ENCODE results near the gene TPST2. TPM values are rescaled to one million over a fixed set of nuclear protein-coding genes. Genes with fewer than 3 reads are reported as not detected.

TPST2 gene
- total RNA-seq, 1 donor from 2014 or later = 59.3 TPM

- Mint-ChIP-seq H3K9me3 (ENCODE audit: unreplicated experiment) (no peaks in the 10 kb centered on the region), H3K27me3 (ENCODE audit: unreplicated experiment) (peaks cover 3% of the 10 kb centered on the region), H3K4me1 (ENCODE audit: unreplicated experiment) (peaks cover 34% of the 10 kb centered on the region), H3K27ac (ENCODE audit: unreplicated experiment) (no peak overlapping the region), H3K36me3 (ENCODE audit: low read depth, unreplicated experiment) (peaks cover 25% of the 10 kb centered on the region), H3K4me3 (ENCODE audit: unreplicated experiment) (no peak overlapping the region)
- no peak for DNase-seq (ENCODE audit: low spot score)
- TF ChIP-seq CTCF (IDR thresholded peaks at IDR 0.05; ENCODE audit: unreplicated experiment) = no peak
These were observed 108.7 kb downstream of the TPST2 start for GRCh38 chr22:26481112-26481693.

- no peak overlapping the region for H3K27ac Mint-ChIP-seq (ENCODE audit: unreplicated experiment)
- no peak for TF ChIP-seq CTCF (IDR thresholded peaks at IDR 0.05; ENCODE audit: unreplicated experiment)
- DNase-seq (ENCODE audit: low spot score) = no peak
- no peak overlapping the region for H3K4me3 Mint-ChIP-seq (ENCODE audit: unreplicated experiment)
- peaks cover 25% of the 10 kb centered on the region for H3K36me3 Mint-ChIP-seq (ENCODE audit: low read depth, unreplicated experiment)
- peaks cover 34% of the 10 kb centered on the region for H3K4me1 Mint-ChIP-seq (ENCODE audit: unreplicated experiment)
- no peaks in the 10 kb centered on the region for H3K9me3 Mint-ChIP-seq (ENCODE audit: unreplicated experiment)
- peaks cover 3% of the 10 kb centered on the region for H3K27me3 Mint-ChIP-seq (ENCODE audit: unreplicated experiment)
These were observed 109.4 kb downstream of the TPST2 start for GRCh38 chr22:26480611-26480932.

GRCh38 chr22:26479792-26480610 is 109.9 kb downstream of the TPST2 start:
- Mint-ChIP-seq H3K27me3 (ENCODE audit: unreplicated experiment) (peaks cover 3% of the 10 kb centered on the region), H3K4me1 (ENCODE audit: unreplicated experiment) (peaks cover 34% of the 10 kb centered on the region), H3K27ac (ENCODE audit: unreplicated experiment) (peak overlapping the region; percentile 33), H3K9me3 (ENCODE audit: unreplicated experiment) (no peaks in the 10 kb centered on the region), H3K4me3 (ENCODE audit: unreplicated experiment) (peak overlapping the region; percentile 7), H3K36me3 (ENCODE audit: low read depth, unreplicated experiment) (peaks cover 25% of the 10 kb centered on the region)
- TF ChIP-seq CTCF (IDR thresholded peaks at IDR 0.05; ENCODE audit: unreplicated experiment) = no peak
- no peak for DNase-seq (ENCODE audit: low spot score)

GRCh38 chr22:26479043-26479791 is 110.7 kb downstream of the TPST2 start:
- H3K36me3 Mint-ChIP-seq (ENCODE audit: low read depth, unreplicated experiment) = peaks cover 25% of the 10 kb centered on the region

More at GRCh38 chr22:26479043-26479791, 110.7 kb downstream of the TPST2 start:
- peak overlapping the region; percentile 7 for H3K4me3 Mint-ChIP-seq (ENCODE audit: unreplicated experiment)
- peaks cover 3% of the 10 kb centered on the region for H3K27me3 Mint-ChIP-seq (ENCODE audit: unreplicated experiment)
- TF ChIP-seq CTCF (IDR thresholded peaks at IDR 0.05; ENCODE audit: unreplicated experiment) = no peak
- peak overlapping the region; percentile 33 for H3K27ac Mint-ChIP-seq (ENCODE audit: unreplicated experiment)
- no peak for DNase-seq (ENCODE audit: low spot score)
- peaks cover 31% of the 10 kb centered on the region for H3K4me1 Mint-ChIP-seq (ENCODE audit: unreplicated experiment)
- no peaks in the 10 kb centered on the region for H3K9me3 Mint-ChIP-seq (ENCODE audit: unreplicated experiment)
